K562 (cell line): Measurements from ENCODE around the gene FBP2. TPM values are rescaled to one million over a fixed set of nuclear protein-coding genes. Genes with fewer than 3 reads are reported as not detected.
A peak's percentile ranks its signal among the peaks of the same experiment; 100 is the strongest.
"Not testable (repeated sequence)": the region's sequence is repeated elsewhere in the genome, so short reads cannot be mapped to it uniquely, and the experiment has no call there.

Source experiments
- ATAC-seq: fragments of 200-7000 bp; cut with Tn5 transposase; 3 replicates; pipeline ENCODE4 v1.9.1; 2020; ENCODE audit warnings: moderate library complexity
- BruUV-seq: library from RNA; stranded (reverse); fragments of 400-500 nt; replicated peaks from 2 replicates; lab custom pipeline; 2021; lab: Mats Ljungman, UMichigan
- CTCF ChIA-PET: fragments of 300-600 bp; formaldehyde crosslinking; extraction: SDS; loops from one replicate; lab custom pipeline; 2021; ENCODE audit warnings: low intra/inter-chr PET ratio; lab: Yijun Ruan, JAX
- POLR2A ChIA-PET: fragments of 300-600, 350-650 bp; sonication (Branson Sonifier 250); formaldehyde crosslinking; extraction: SDS; loops from one replicate; lab custom pipeline; 2021; ENCODE audit warnings: antibody characterized with exemption, inconsistent platforms; lab: Yijun Ruan, JAX
- DNase-seq, 4 experiments: peaks; one replicate each; pipeline versions ENCODE4 v3.0.0 to v3.0.0-alpha.2; 2011 to 2018; ENCODE audit warnings: low spot score in 3 of 4, mixed read lengths in 3 of 4; ENCODE audit errors: extremely low read depth in 1 of 4
- FAIRE-seq: peaks from 2 replicates; lab custom pipeline; 2011; peaks lifted over from hg19 to GRCh38; lab: Jason Lieb, UNC
- H2AFZ ChIP-seq: 2 replicates; pipeline ENCODE4 v1.6.0; 2011; ENCODE audit warnings: low read depth, low read length, control low read depth, inconsistent platforms
- H3K27ac ChIP-seq: fragments of 200-600 bp; 3 replicates; pipeline ENCODE4 v1.8.0; 2011; ENCODE audit warnings: low read depth, mild to moderate bottlenecking, control low read depth, inconsistent platforms, low read length, moderate library complexity, mixed read lengths; ENCODE audit errors: extremely low read depth
- H3K27me3 ChIP-seq, 2 experiments: fragments of 300-600 bp in 1 of 2; 2 replicates in 1 of 2; 3 replicates in 1 of 2; pipeline versions ENCODE4 v1.6.0 to v1.8.0; 2011; ENCODE audit warnings: inconsistent platforms in 2 of 2, low read length in 2 of 2, mild to moderate bottlenecking in 1 of 2, mixed read lengths in 1 of 2, moderate library complexity in 1 of 2; ENCODE audit not compliant: control insufficient read depth in 2 of 2, insufficient read depth in 2 of 2
- H3K36me3 ChIP-seq: fragments of 300-600 bp; 3 replicates; pipeline ENCODE4 v1.8.0; 2011; ENCODE audit warnings: mild to moderate bottlenecking, low read length, inconsistent platforms; ENCODE audit not compliant: control insufficient read depth, insufficient read depth
- H3K4me1 ChIP-seq, 2 experiments: fragments of 200-600 bp in 1 of 2; replicated peaks in 1 of 2; 2 replicates in 1 of 2; 3 replicates in 1 of 2; pipeline versions ENCODE4 v1.5.1 to v1.8.0; 2011; ENCODE audit warnings: inconsistent platforms in 2 of 2, low read length in 2 of 2, mild to moderate bottlenecking in 1 of 2, mixed read lengths in 1 of 2, moderate library complexity in 1 of 2; ENCODE audit not compliant: control insufficient read depth in 2 of 2, insufficient read depth in 2 of 2
- H3K4me2 ChIP-seq: 2 replicates; pipeline ENCODE4 v1.6.1; 2011; ENCODE audit warnings: low read length, control low read depth, inconsistent platforms, mixed read lengths; ENCODE audit not compliant: insufficient read depth
- H3K4me3 ChIP-seq: fragments of 200-600 bp; sonication (generic), shearing (Covaris generic); 2 replicates; pipeline ENCODE4 v1.5.1; 2016; ENCODE audit warnings: control low read depth, inconsistent platforms
- H3K79me2 ChIP-seq: fragments of 200-600 bp; 3 replicates; pipeline ENCODE4 v1.8.0; 2011; ENCODE audit warnings: low read length, inconsistent platforms; ENCODE audit not compliant: control insufficient read depth, insufficient read depth
- H3K9ac ChIP-seq, 2 experiments: 2 replicates each; pipeline versions ENCODE4 v1.6.0 to v1.6.1; 2011; ENCODE audit warnings: low read depth in 2 of 2, low read length in 2 of 2, control low read depth in 1 of 2, inconsistent platforms in 1 of 2, mild to moderate bottlenecking in 1 of 2, mixed read lengths in 1 of 2; ENCODE audit not compliant: insufficient read depth in 1 of 2
- H3K9me1 ChIP-seq: one replicate; pipeline ENCODE4 v1.6.0; 2011; ENCODE audit warnings: inconsistent platforms, mild to moderate bottlenecking, low read length, moderate library complexity; ENCODE audit not compliant: control insufficient read depth, insufficient read depth
- H3K9me3 ChIP-seq: replicated peaks from 2 replicates; pipeline ENCODE4 v1.5.1; 2011; ENCODE audit warnings: low read depth, low read length, inconsistent platforms; ENCODE audit not compliant: control insufficient read depth, insufficient read depth
- H4K20me1 ChIP-seq: replicated peaks from 2 replicates; pipeline ENCODE4 v1.6.1; 2011; ENCODE audit warnings: low read length, inconsistent platforms, mixed read lengths; ENCODE audit not compliant: control insufficient read depth, insufficient read depth
- FOXP1 ChIP-seq: sonication (generic); formaldehyde crosslinking; IDR thresholded peaks from 2 replicates; pipeline ENCODE4 v1.8.0; 2022; ENCODE audit warnings: mild to moderate bottlenecking, missing genetic modification reagents
- ID3 ChIP-seq, 2 experiments: fragments of 250-450 bp in 1 of 2; fragments of 450-650 bp in 1 of 2; sonication (Bioruptor Pico) in 1 of 2; IDR thresholded peaks; 2 replicates each; pipeline versions ENCODE4 v1.6.1 to v1.8.0; 2016 to 2021; ENCODE audit warnings: mild to moderate bottlenecking in 2 of 2, moderate library complexity in 2 of 2, missing compliant biosample characterization in 1 of 2, missing genetic modification characterization in 1 of 2
- MYBL2 ChIP-seq, 2 experiments: fragments of 450-650 bp in 1 of 2; sonication (generic) in 1 of 2; formaldehyde crosslinking in 1 of 2; IDR thresholded peaks; 2 replicates each; pipeline versions ENCODE4 v1.6.1 to v1.8.1; 2017 to 2022; ENCODE audit warnings: borderline replicate concordance in 1 of 2, inconsistent platforms in 1 of 2, low read depth in 1 of 2, mild to moderate bottlenecking in 1 of 2, missing genetic modification reagents in 1 of 2, moderate library complexity in 1 of 2
- PTTG1 ChIP-seq: fragments of 450-650 bp; IDR thresholded peaks from 2 replicates; pipeline ENCODE4 v1.6.1; 2016; ENCODE audit warnings: low read depth, mild to moderate bottlenecking, missing genetic modification characterization, missing compliant biosample characterization
- SAFB ChIP-seq: fragments of 200-400 bp; formaldehyde crosslinking; IDR thresholded peaks from 2 replicates; pipeline ENCODE4 v1.6.1; 2017; ENCODE audit warnings: low read depth, low read length, borderline replicate concordance
- SAP30 ChIP-seq: fragments of 200-600 bp; sonication (generic); IDR thresholded peaks from 2 replicates; pipeline ENCODE4 v1.6.1; 2012; ENCODE audit warnings: borderline replicate concordance, low read depth, mild to moderate bottlenecking, moderate library complexity, low read length, control low read depth, inconsistent platforms; ENCODE audit not compliant: insufficient read depth, poor library complexity, severe bottlenecking
- SPI1 ChIP-seq: IDR thresholded peaks from 2 replicates; pipeline ENCODE4 v1.6.1; 2011; ENCODE audit warnings: low read depth, low read length, control low read depth, borderline replicate concordance
- YY1 ChIP-seq, 3 experiments: IDR thresholded peaks; 2 replicates each; pipeline ENCODE4 v1.6.1; 2011; ENCODE audit warnings: low read length in 2 of 3, mild to moderate bottlenecking in 2 of 3, moderate library complexity in 2 of 3, borderline replicate concordance in 1 of 3, control low read depth in 1 of 3, low read depth in 1 of 3; ENCODE audit not compliant: insufficient read depth in 3 of 3, insufficient replicate concordance in 2 of 3, control insufficient read depth in 1 of 3, insufficient read length in 1 of 3; ENCODE audit errors: extremely low read depth in 1 of 3
- ZBTB17 ChIP-seq: fragments of 450-650 bp; formaldehyde crosslinking; IDR thresholded peaks from 2 replicates; pipeline ENCODE4 v1.4.0; 2020; ENCODE audit warnings: mild to moderate bottlenecking
- ZBTB7A ChIP-seq: IDR thresholded peaks from 2 replicates; pipeline ENCODE4 v1.6.1; 2011; ENCODE audit warnings: low read depth, mild to moderate bottlenecking, low read length, moderate library complexity, borderline replicate concordance; ENCODE audit not compliant: control insufficient read depth
- ZNF146 ChIP-seq: IDR thresholded peaks from one replicate; pipeline ENCODE4 v1.6.1; 2018; ENCODE audit warnings: missing compliant biosample characterization; ENCODE audit not compliant: unreplicated experiment
- ZNF589 ChIP-seq: fragments of 200-800 bp; sonication (Bioruptor generic); IDR thresholded peaks from 2 replicates; pipeline ENCODE4 v1.6.1; 2016; ENCODE audit warnings: low read depth, missing genetic modification characterization, missing compliant biosample characterization
- WGBS: fragments of 100-300 bp; shearing (Covaris generic); methylation state at CpG from one replicate; pipeline ENCODE4 v1.1.6; 2016; ENCODE audit warnings: low coverage, mixed read lengths; ENCODE audit not compliant: insufficient coverage; ENCODE audit errors: missing lambda C conversion rate; 5-methylcytosine and 5-hydroxymethylcytosine counted together
- in situ Hi-C: fragments of 300-500 bp; cut with MboI; formaldehyde crosslinking; loops from 4 replicates; pipeline ENCODE4 v1.15.0; 2018; ENCODE audit warnings: inconsistent platforms, mixed read lengths
- intact Hi-C: fragments of 100-400 bp; cut with micrococcal nuclease; formaldehyde crosslinking; loops from 2 replicates; pipeline ENCODE4 v1.14.2; 2022
- polyA plus RNA-seq, 8 experiments: library from polyadenylated mRNA; depleted of rRNA in 4 of 8; stranded (reverse) in 5 of 8; unstranded in 3 of 8; fragments of >200 nt; fragmentation: Nextera tagmentation in 2 of 8; fragmentation: Illumina TruSeq in 1 of 8; extraction: Ambion mirVana in 2 of 8; extraction: Trizol in 1 of 8; gene quantifications; 2 replicates each; pipeline versions ENCODE4 v1.2.1 to v1.2.3, GENCODE V29; 2011 to 2014; ENCODE audit warnings: inconsistent platforms in 1 of 8, missing spikeins in 1 of 8
- total RNA-seq, 7 experiments: library from RNA; depleted of rRNA in 6 of 7; stranded (reverse); fragments of >200 nt in 6 of 7; fragmentation: Illumina TruSeq in 2 of 7; extraction: Trizol in 2 of 7; gene quantifications; 2 replicates each; pipeline versions ENCODE4 v1.2.1 to v1.2.3, GENCODE V29; 2011 to 2021; ENCODE audit warnings: low replicate concordance in 1 of 7
- TF ChIP-seq, protein P1 (sequence below): sonication (generic); IDR thresholded peaks from 2 replicates; pipeline ENCODE4 v1.6.1; 2016

The FBP2 gene
- total and polyA plus RNA-seq, 9 of the 15 experiments (the other 6 are each of a cell fraction or from before 2014, with no cell fraction given): 0.06 TPM; not detected in 7

DNA sequence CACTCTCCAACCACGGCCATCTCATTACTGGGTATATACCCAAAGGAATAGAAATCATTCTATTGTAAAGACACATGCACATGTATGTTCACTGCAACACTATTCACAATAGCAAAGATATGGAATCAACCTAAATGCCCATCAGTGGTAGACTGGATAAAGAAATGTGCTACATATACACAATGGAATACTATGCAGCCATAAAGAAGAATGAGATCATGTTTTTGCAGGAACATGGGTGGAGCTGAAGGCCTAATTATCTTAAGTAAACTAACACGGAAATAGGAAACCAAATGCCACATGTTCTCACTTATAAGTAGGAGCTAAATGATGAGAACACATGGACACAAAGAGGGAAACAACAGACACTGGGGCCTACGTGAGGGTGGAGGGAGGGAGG, 29.3 kb downstream of the FBP2 start:
- ATAC-seq, H3K9ac ChIP-seq, H4K20me1 ChIP-seq, H2AFZ ChIP-seq, H3K4me3 ChIP-seq, DNase-seq, H3K4me1 ChIP-seq, H3K79me2 ChIP-seq, intact Hi-C loops, H3K36me3 ChIP-seq, BruUV-seq, in situ Hi-C loops, H3K27ac ChIP-seq, CTCF ChIA-PET, H3K9me1 ChIP-seq, H3K4me2 ChIP-seq, POLR2A ChIA-PET, FAIRE-seq, H3K9me3 ChIP-seq: not testable (repeated sequence)
- 10% methylated on average over 3 of the region's 3 CpGs for WGBS
- peak; percentile 81 for TF ChIP-seq ZNF146
- H3K27me3 ChIP-seq: peaks cover 22 to 46% of the 10 kb centered on the region in 2 experiments; a peak in 3 of 5 replicates

GRCh38 chr9:94563548-94563947, 30.1 kb downstream of the FBP2 start:
- H2AFZ ChIP-seq: no peak overlapping the region
- no peak overlapping the region for H3K4me3 ChIP-seq
- H3K9me1 ChIP-seq: no peaks in the 10 kb centered on the region
- H3K27ac ChIP-seq: no peak overlapping the region
- no peaks in the 10 kb centered on the region for H3K9me3 ChIP-seq
- H3K27me3 ChIP-seq: peaks cover 22 to 46% of the 10 kb centered on the region in 2 experiments; a peak in 3 of 5 replicates
- in situ Hi-C loops (no loop called here), intact Hi-C loops (no loop called here)
- no peaks in the 10 kb centered on the region for H3K79me2 ChIP-seq
- 3% methylated on average over 2 of the region's 2 CpGs for WGBS
- DNase-seq (no peak), ATAC-seq (no peak), FAIRE-seq (no peak)
- BruUV-seq: no TSS peak
- no peak overlapping the region for H3K9ac ChIP-seq
- no peaks in the 10 kb centered on the region for H3K4me1 ChIP-seq
- ChIA-PET POLR2A (no interaction called here), CTCF (no interaction called here)
- no peaks in the 10 kb centered on the region for H4K20me1 ChIP-seq
- no peaks in the 10 kb centered on the region for H3K36me3 ChIP-seq
- no peak overlapping the region for H3K4me2 ChIP-seq
- TF ChIP-seq ZNF589: no peak
- no peak for TF ChIP-seq ZBTB7A
- no peak for TF ChIP-seq FOXP1 (CRISPR knock-in tag)
- TF ChIP-seq ZBTB17: no peak
- no peak for TF ChIP-seq ID3 (CRISPR knock-in tag; IDR thresholded peaks at IDR 0.05)
- no peak for TF ChIP-seq ID3 (tag; IDR thresholded peaks at IDR 0.05)
- TF ChIP-seq MYBL2 (IDR thresholded peaks at IDR 0.05; ENCODE audit: low read depth): no peak
- TF ChIP-seq MYBL2 (CRISPR knock-in tag; IDR thresholded peaks at IDR 0.05; ENCODE audit: borderline replicate concordance): no peak
- TF ChIP-seq, protein P1, sequence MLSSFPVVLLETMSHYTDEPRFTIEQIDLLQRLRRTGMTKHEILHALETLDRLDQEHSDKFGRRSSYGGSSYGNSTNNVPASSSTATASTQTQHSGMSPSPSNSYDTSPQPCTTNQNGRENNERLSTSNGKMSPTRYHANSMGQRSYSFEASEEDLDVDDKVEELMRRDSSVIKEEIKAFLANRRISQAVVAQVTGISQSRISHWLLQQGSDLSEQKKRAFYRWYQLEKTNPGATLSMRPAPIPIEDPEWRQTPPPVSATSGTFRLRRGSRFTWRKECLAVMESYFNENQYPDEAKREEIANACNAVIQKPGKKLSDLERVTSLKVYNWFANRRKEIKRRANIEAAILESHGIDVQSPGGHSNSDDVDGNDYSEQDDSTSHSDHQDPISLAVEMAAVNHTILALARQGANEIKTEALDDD: no peak
- TF ChIP-seq YY1 (IDR thresholded peaks at IDR 0.05; ENCODE audit: borderline replicate concordance in 1 of 3, control insufficient read depth in 1 of 3, extremely low read depth in 1 of 3, insufficient read depth in 3 of 3, insufficient read length in 1 of 3, insufficient replicate concordance in 2 of 3, low read depth in 1 of 3, low read length in 2 of 3): no peak
- no peak for TF ChIP-seq PTTG1 (tag)
- no peak for TF ChIP-seq SAFB
- no peak for TF ChIP-seq SAP30
- peak; percentile 83 for TF ChIP-seq SPI1
